Natural killer cell treated with Interleukin-12 subunit alpha and Interleukin-12 subunit beta and Interleukin-15 and Interleukin-18, amount 100 ng/mL, for 72 hours (primary cell): ENCODE data around the gene HES4. TPM values are rescaled to one million over a fixed set of nuclear protein-coding genes. Genes with fewer than 3 reads are reported as not detected.

Source experiments
- ATAC-seq, 2 donors: fragments of 150-1000 bp; cut with Tn5 transposase in 1 of 2; sonication (Bioruptor Pico), chemical (Tn5 transposase) in 1 of 2; 2 replicates each; pipeline ENCODE4 v1.10.0; 2021
- DNase-seq: peaks from one replicate; pipeline ENCODE4 v3.0.0; 2022; ENCODE audit warnings: low spot score
- H3K27ac Mint-ChIP-seq, 2 donors: 1 replicate in 1 of 2; 2 replicates in 1 of 2; pipeline ENCODE4 v1.8.0; 2022; ENCODE audit warnings: mixed read lengths in 2 of 2, mild to moderate bottlenecking in 1 of 2, moderate library complexity in 1 of 2
- H3K27me3 Mint-ChIP-seq, 2 donors: 1 replicate in 1 of 2; 2 replicates in 1 of 2; pipeline ENCODE4 v1.8.0; 2022; ENCODE audit warnings: mixed read lengths in 2 of 2
- H3K36me3 Mint-ChIP-seq: one replicate; pipeline ENCODE4 v1.8.0; 2022; ENCODE audit warnings: mixed read lengths
- H3K4me1 Mint-ChIP-seq, 2 donors: 1 replicate in 1 of 2; 2 replicates in 1 of 2; pipeline ENCODE4 v1.8.0; 2022; ENCODE audit warnings: low read depth in 2 of 2, mixed read lengths in 2 of 2, mild to moderate bottlenecking in 1 of 2
- H3K4me3 Mint-ChIP-seq: one replicate; pipeline ENCODE4 v1.8.0; 2022; ENCODE audit warnings: mixed read lengths
- H3K9me3 Mint-ChIP-seq: 2 replicates; pipeline ENCODE4 v1.8.0; 2022; ENCODE audit warnings: mixed read lengths
- total RNA-seq, 2 donors: library from RNA; stranded (reverse); gene quantifications; one replicate each; pipeline ENCODE4 v1.2.3, GENCODE V29; 2022

Gene HES4
- total RNA-seq, 2 donors from 2014 or later, result not detected

- Mint-ChIP-seq H3K4me3 (peak overlapping the region; percentile 24), H3K27me3 (peaks cover 8 to 11% of the 10 kb centered on the region in 2 donors), H3K27ac (peak overlapping the region in 1 of 2 donors; percentile 77), H3K9me3 (peaks cover 3% of the 10 kb centered on the region), H3K4me1 (peaks cover 15 to 21% of the 10 kb centered on the region in 2 donors), H3K36me3 (no peaks in the 10 kb centered on the region)
- ATAC-seq (peak in 1 of 2 donors; percentile 15), DNase-seq (peak; percentile 58)
Observed at GRCh38 chr1:1004780-1005697, 5.1 kb upstream of the HES4 start.

- Mint-ChIP-seq H3K27ac (peak overlapping the region in 1 of 2 donors; percentile 77), H3K36me3 (no peaks in the 10 kb centered on the region), H3K9me3 (peaks cover 3% of the 10 kb centered on the region), H3K4me3 (peak overlapping the region; percentile 24), H3K4me1 (peaks cover 15 to 21% of the 10 kb centered on the region in 2 donors), H3K27me3 (peaks cover 8 to 11% of the 10 kb centered on the region in 2 donors)
- DNase-seq, result peak; percentile 23
- ATAC-seq, result no peak
Observed at GRCh38 chr1:1004420-1004779, 4.5 kb upstream of the HES4 start.

- Mint-ChIP-seq H3K4me1 (peaks cover 9 to 16% of the 10 kb centered on the region in 2 donors), H3K27me3 (peaks cover 8 to 11% of the 10 kb centered on the region in 2 donors), H3K9me3 (no peaks in the 10 kb centered on the region), H3K4me3 (no peak overlapping the region), H3K36me3 (no peaks in the 10 kb centered on the region), H3K27ac (no peak overlapping the region)
- no peak for ATAC-seq
- DNase-seq, result peak; percentile 56
Observed at GRCh38 chr1:1003618-1004419, 3.9 kb upstream of the HES4 start.

- peaks cover 10 to 11% of the 10 kb centered on the region in 2 donors for H3K27me3 Mint-ChIP-seq
- peak overlapping the region; percentile 58 for H3K4me3 Mint-ChIP-seq
- DNase-seq (no peak), ATAC-seq (no peak)
- no peaks in the 10 kb centered on the region for H3K36me3 Mint-ChIP-seq
- H3K9me3 Mint-ChIP-seq, result no peaks in the 10 kb centered on the region
- peaks cover 9 to 15% of the 10 kb centered on the region in 2 donors for H3K4me1 Mint-ChIP-seq
- H3K27ac Mint-ChIP-seq, result no peak overlapping the region
Observed at GRCh38 chr1:1001057-1001783, 1.3 kb upstream of the HES4 start.

- Mint-ChIP-seq H3K9me3 (no peaks in the 10 kb centered on the region), H3K36me3 (no peaks in the 10 kb centered on the region), H3K27me3 (peaks cover 14 to 17% of the 10 kb centered on the region in 2 donors), H3K27ac (no peak overlapping the region), H3K4me1 (peaks cover 9 to 16% of the 10 kb centered on the region in 2 donors), H3K4me3 (peak overlapping the region; percentile 58)
- DNase-seq, result peak; percentile 64
- peak; percentile 1 to 36 for ATAC-seq
Observed at GRCh38 chr1:1000357-1001056, 610 bp upstream of the HES4 start.

- no peak overlapping the region for H3K27ac Mint-ChIP-seq
- H3K4me1 Mint-ChIP-seq, result peaks cover 0 to 7% of the 10 kb centered on the region in 2 donors
- H3K27me3 Mint-ChIP-seq, result peaks cover 10 to 15% of the 10 kb centered on the region in 2 donors
- ATAC-seq, result no peak
- no peaks in the 10 kb centered on the region for H3K36me3 Mint-ChIP-seq
- no peaks in the 10 kb centered on the region for H3K9me3 Mint-ChIP-seq
- peak; percentile 60 for DNase-seq
- H3K4me3 Mint-ChIP-seq, result no peak overlapping the region
Observed at GRCh38 chr1:998995-999724, 737 bp downstream of the HES4 start.

GRCh38 chr1:998745-998994 is 1.2 kb downstream of the HES4 start:
- Mint-ChIP-seq H3K27ac (no peak overlapping the region), H3K27me3 (peaks cover 10 to 15% of the 10 kb centered on the region in 2 donors), H3K4me3 (no peak overlapping the region), H3K36me3 (no peaks in the 10 kb centered on the region), H3K4me1 (peaks cover 0 to 7% of the 10 kb centered on the region in 2 donors), H3K9me3 (no peaks in the 10 kb centered on the region)
- DNase-seq, result no peak
- no peak for ATAC-seq

GRCh38 chr1:997993-998744 is 1.7 kb downstream of the HES4 start:
- H3K27me3 Mint-ChIP-seq, result peaks cover 10 to 15% of the 10 kb centered on the region in 2 donors
- DNase-seq (peak; percentile 55), ATAC-seq (no peak)
- H3K27ac Mint-ChIP-seq, result no peak overlapping the region
- peaks cover 0 to 7% of the 10 kb centered on the region in 2 donors for H3K4me1 Mint-ChIP-seq
- no peaks in the 10 kb centered on the region for H3K36me3 Mint-ChIP-seq
- no peak overlapping the region for H3K4me3 Mint-ChIP-seq
- no peaks in the 10 kb centered on the region for H3K9me3 Mint-ChIP-seq

GRCh38 chr1:997713-997992 is 2.2 kb downstream of the HES4 start:
- Mint-ChIP-seq H3K27ac (no peak overlapping the region), H3K4me3 (no peak overlapping the region), H3K9me3 (no peaks in the 10 kb centered on the region), H3K27me3 (peaks cover 11 to 18% of the 10 kb centered on the region in 2 donors), H3K4me1 (peaks cover 3 to 9% of the 10 kb centered on the region in 2 donors), H3K36me3 (peaks cover under 1% of the 10 kb centered on the region)
- no peak for ATAC-seq
- DNase-seq, result peak; percentile 56

- Mint-ChIP-seq H3K27ac (no peak overlapping the region), H3K27me3 (peaks cover 14 to 24% of the 10 kb centered on the region in 2 donors), H3K9me3 (no peaks in the 10 kb centered on the region), H3K36me3 (peaks cover 5% of the 10 kb centered on the region), H3K4me1 (peaks cover 9 to 12% of the 10 kb centered on the region in 2 donors), H3K4me3 (no peak overlapping the region)
- no peak for ATAC-seq
- DNase-seq, result peak; percentile 62
Observed at GRCh38 chr1:996851-997712, 2.8 kb downstream of the HES4 start.

GRCh38 chr1:995665-996633 is 3.9 kb downstream of the HES4 start:
- H3K27ac Mint-ChIP-seq, result no peak overlapping the region
- peaks cover 3% of the 10 kb centered on the region for H3K9me3 Mint-ChIP-seq
- DNase-seq (peak; percentile 58), ATAC-seq (no peak)
- H3K4me1 Mint-ChIP-seq, result peaks cover 14% of the 10 kb centered on the region in 2 donors
- H3K27me3 Mint-ChIP-seq, result peaks cover 17 to 29% of the 10 kb centered on the region in 2 donors
- no peak overlapping the region for H3K4me3 Mint-ChIP-seq
- H3K36me3 Mint-ChIP-seq, result peaks cover 5% of the 10 kb centered on the region
